Measurements from ENCODE around the gene SESN1.

The SESN1 gene

DNA sequence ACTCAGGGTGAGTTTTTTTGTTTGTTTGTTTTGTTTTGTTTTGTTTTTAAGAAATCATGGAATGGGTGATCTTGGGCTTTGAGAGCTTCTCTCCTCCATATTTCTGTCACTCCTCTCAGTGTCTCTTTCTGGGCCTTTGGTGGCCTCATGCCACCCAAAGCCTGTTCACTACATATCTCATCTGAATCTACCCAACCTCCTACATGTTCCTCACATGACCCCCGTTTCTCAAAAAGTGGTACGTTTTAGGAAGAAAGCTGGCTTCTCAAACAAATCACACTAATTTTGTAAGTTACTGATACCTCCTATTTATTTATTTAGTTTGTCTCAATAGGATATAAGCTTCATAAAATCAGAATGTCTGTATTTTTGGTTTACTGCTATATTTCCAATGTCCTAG lies 80.0 kb downstream of the SESN1 start:
- ChIA-PET POLR2A (no interaction called here), CTCF (no interaction called here)
- no peak for TF ChIP-seq BHLHE40 (IDR thresholded peaks at IDR 0.05; ENCODE audit: borderline replicate concordance)
- no peak for TF ChIP-seq FOXA1 (IDR thresholded peaks at IDR 0.05)
- no peak for TF ChIP-seq SUZ12 (IDR thresholded peaks at IDR 0.05)
- TF ChIP-seq ELF4 (IDR thresholded peaks at IDR 0.05), result no peak
- TF ChIP-seq ARNT (IDR thresholded peaks at IDR 0.05), result no peak
- TF ChIP-seq CTBP1 (IDR thresholded peaks at IDR 0.05; ENCODE audit: borderline replicate concordance), result no peak
- TF ChIP-seq L3MBTL2 (conservative IDR thresholded peaks at IDR 0.05), result no peak
- no peak for TF ChIP-seq FOXK2 (IDR thresholded peaks at IDR 0.05)
- TF ChIP-seq, protein P1, sequence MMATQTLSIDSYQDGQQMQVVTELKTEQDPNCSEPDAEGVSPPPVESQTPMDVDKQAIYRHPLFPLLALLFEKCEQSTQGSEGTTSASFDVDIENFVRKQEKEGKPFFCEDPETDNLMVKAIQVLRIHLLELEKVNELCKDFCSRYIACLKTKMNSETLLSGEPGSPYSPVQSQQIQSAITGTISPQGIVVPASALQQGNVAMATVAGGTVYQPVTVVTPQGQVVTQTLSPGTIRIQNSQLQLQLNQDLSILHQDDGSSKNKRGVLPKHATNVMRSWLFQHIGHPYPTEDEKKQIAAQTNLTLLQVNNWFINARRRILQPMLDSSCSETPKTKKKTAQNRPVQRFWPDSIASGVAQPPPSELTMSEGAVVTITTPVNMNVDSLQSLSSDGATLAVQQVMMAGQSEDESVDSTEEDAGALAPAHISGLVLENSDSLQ (IDR thresholded peaks at IDR 0.05), result no peak
- no peak for TF ChIP-seq HDGF (IDR thresholded peaks at IDR 0.05; ENCODE audit: borderline replicate concordance)
- TF ChIP-seq TARDBP (IDR thresholded peaks at IDR 0.05), result no peak
- TF ChIP-seq SP1 (IDR thresholded peaks at IDR 0.05), result no peak
- no peak for TF ChIP-seq LEF1 (IDR thresholded peaks at IDR 0.05; ENCODE audit: borderline replicate concordance)
- TF ChIP-seq FOXM1 (IDR thresholded peaks at IDR 0.05; ENCODE audit: borderline replicate concordance), result no peak
- TF ChIP-seq NFRKB (IDR thresholded peaks at IDR 0.05), result no peak
- no peak for TF ChIP-seq ZNF384 (IDR thresholded peaks at IDR 0.05)
- no peak for DNase-seq (ENCODE audit: extremely low spot score)

DNA sequence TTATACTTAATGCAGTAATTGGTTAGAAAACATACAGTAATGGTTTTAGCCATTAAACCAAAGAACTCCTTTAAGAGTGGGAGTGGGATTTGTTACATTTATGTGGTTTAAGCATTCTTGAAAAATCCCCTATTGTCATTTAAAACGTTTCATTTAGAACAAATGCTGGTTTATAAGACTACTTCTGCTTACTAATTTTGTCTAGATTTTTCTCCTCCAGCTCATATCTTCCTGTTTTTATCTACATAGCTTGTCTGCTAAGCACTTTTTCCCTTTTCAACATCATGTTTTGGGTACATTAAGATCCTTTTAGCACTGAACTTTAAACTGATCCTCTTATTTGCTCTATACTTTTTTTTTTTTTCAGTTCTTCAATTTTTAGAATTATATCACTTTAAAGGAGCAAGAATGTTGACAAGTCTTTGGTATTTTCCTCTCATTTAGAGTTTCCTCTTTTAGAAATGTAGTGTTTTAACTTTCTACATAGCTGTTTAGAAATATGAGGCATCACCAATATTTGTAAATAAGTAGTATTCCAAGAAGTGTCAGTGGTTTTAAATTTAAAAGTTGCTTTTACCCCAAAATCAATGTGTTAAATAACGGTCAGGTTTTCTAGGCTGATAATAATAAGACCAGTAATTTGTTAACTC lies 80.9 kb downstream of the SESN1 start:
- POLR2A ChIA-PET, result no interaction called here
- TF ChIP-seq ELF4 (IDR thresholded peaks at IDR 0.05) (no peak), SP1 (IDR thresholded peaks at IDR 0.05) (no peak), FOXM1 (IDR thresholded peaks at IDR 0.05; ENCODE audit: borderline replicate concordance) (no peak), FOXK2 (IDR thresholded peaks at IDR 0.05) (no peak), SUZ12 (IDR thresholded peaks at IDR 0.05) (no peak), BHLHE40 (IDR thresholded peaks at IDR 0.05; ENCODE audit: borderline replicate concordance) (no peak), ZNF384 (IDR thresholded peaks at IDR 0.05) (no peak), L3MBTL2 (conservative IDR thresholded peaks at IDR 0.05) (no peak), NFRKB (IDR thresholded peaks at IDR 0.05) (no peak), LEF1 (IDR thresholded peaks at IDR 0.05; ENCODE audit: borderline replicate concordance) (no peak), HDGF (IDR thresholded peaks at IDR 0.05; ENCODE audit: borderline replicate concordance) (no peak), ARNT (IDR thresholded peaks at IDR 0.05) (no peak)
- TF ChIP-seq, protein P1 (IDR thresholded peaks at IDR 0.05), result no peak
- CTCF ChIA-PET, result no interaction called here
- no peak for DNase-seq (ENCODE audit: extremely low spot score)

DNA sequence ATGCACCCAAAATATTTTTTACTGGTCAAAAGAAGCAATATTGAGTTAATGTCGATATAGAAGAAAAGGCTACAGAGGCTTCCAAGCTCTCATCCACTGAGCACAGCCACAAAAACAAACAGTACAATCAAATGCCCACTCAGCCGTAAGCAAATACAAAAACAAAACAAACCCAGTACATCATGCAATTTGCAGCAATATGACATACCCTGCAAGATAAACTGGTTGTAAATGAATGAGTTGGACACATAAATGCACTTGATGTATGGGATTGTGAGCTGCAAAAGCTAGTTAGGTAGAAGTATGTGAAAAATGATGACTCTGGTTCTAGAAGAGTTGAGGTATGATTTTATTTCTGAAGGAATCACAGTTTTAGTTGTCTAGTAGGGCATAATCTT lies 83.9 kb downstream of the SESN1 start:
- DNase-seq (ENCODE audit: extremely low spot score), result peak; percentile 11
- no peak for TF ChIP-seq FOXM1 (IDR thresholded peaks at IDR 0.05; ENCODE audit: borderline replicate concordance)
- TF ChIP-seq, protein P1 (IDR thresholded peaks at IDR 0.05), result peak; percentile 61; the same call in 1 of the 2 replicates
- TF ChIP-seq FOXK2 (IDR thresholded peaks at IDR 0.05), result no peak
- peak; percentile 62; the same call in 1 of the 2 replicates for TF ChIP-seq CTBP1 (IDR thresholded peaks at IDR 0.05; ENCODE audit: borderline replicate concordance)
- ChIA-PET CTCF (no interaction called here), POLR2A (no interaction called here)

DNA sequence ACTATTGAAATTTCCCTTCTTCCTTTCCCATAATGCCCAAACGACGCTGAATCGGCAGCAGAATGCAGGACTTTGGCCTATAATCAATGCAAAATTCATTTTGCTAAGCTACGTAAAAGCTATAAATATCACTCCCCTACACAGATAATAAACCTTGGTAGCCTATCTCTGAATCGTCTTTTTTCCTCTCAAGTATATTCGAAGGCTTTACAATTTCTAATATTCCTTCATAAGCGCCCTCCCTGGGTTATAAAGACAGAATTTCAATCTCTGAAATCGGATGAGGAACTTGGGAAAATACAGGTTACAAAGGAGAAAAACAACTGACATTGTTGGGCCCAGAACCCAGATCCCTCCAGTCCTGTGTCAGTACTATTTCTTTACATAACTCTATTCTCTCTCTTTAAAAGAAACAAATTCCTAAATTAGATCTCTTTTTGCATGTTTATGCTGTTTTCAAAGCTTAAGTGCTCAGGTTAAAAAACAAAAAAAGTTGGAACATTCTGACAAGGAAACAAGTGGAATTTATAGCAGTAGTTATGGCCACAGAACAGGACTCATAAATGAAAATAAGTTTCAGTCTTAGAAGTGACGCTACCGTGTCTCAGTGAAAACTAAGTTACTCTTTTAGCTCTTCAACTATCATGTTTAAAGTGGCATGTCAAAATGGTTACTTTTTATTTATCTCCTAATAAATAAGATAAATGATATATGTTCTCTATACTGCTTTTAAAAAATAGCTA lies 84.5 kb downstream of the SESN1 start:
- no peak for TF ChIP-seq FOXA1 (IDR thresholded peaks at IDR 0.05)
- 0 out of 2 replicates have a peak, but pooled peaks have one; percentile 11 for TF ChIP-seq L3MBTL2 (conservative IDR thresholded peaks at IDR 0.05)
- CTCF ChIA-PET, result interaction anchor here (0.7 kb wide), 1 partner anchor 446 kb away, joined by 3 read pairs; no protein-coding TSS in a partner anchor
- DNase-seq (ENCODE audit: extremely low spot score), result no peak
- POLR2A ChIA-PET, result interaction anchor here (1.3 to 2.6 kb wide), 3 partner anchors 9 to 62 kb away, joined by 3 to 15 read pairs (median 4); no protein-coding TSS in a partner anchor

DNA sequence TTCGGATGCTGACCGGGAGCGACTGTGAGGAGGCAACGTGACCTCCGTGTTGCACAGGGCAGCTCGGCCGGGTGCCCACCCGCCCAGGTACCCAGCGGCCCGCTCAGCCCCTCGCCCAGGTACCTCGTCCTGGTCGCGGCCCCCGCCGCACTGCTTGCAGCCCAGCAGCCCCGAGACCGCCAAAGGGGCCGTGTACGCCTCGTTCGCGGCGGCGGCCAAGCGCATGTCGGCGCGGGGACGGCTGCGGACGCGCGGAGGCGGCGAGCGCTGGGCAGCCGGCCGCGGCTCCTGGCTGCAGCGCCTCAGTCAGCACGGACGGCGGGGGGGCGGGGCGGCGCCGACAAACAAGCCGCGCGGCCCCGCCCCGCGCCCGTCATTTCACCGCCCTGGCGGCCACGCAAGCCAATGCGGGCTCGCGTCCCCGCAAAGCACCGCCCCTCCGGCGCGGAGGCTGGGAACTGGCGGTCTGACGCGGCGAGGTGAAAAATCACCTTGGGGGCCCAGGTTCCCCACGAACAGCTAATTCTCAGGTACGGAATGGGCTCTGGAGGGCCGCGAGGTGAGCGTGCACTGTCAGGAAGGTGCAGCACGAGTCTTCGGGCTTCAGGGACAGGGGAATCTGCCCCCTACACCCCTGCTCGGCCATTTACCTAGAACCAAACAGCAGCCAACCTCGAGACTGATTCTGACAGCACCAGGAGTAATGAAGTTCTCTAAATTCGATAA lies 85.2 kb downstream of the SESN1 start:
- ChIA-PET CTCF (interaction anchor here (0.7 kb wide), 1 partner anchor 446 kb away, joined by 3 read pairs; no protein-coding TSS in a partner anchor), POLR2A (interaction anchor here (0.6 to 2.6 kb wide), 8 partner anchors 10 to 85 kb away, joined by 3 to 15 read pairs (median 4); partner anchors contain the start of gene SESN1)
- peak; percentile 86 for DNase-seq (ENCODE audit: extremely low spot score)
- no peak for TF ChIP-seq FOXM1 (IDR thresholded peaks at IDR 0.05; ENCODE audit: borderline replicate concordance)
- TF ChIP-seq, protein P1 (IDR thresholded peaks at IDR 0.05), result peak; percentile 99

Measured in HEK293T (cell line).